ENCODE results near the gene CGB3.

The CGB3 gene

DNA sequence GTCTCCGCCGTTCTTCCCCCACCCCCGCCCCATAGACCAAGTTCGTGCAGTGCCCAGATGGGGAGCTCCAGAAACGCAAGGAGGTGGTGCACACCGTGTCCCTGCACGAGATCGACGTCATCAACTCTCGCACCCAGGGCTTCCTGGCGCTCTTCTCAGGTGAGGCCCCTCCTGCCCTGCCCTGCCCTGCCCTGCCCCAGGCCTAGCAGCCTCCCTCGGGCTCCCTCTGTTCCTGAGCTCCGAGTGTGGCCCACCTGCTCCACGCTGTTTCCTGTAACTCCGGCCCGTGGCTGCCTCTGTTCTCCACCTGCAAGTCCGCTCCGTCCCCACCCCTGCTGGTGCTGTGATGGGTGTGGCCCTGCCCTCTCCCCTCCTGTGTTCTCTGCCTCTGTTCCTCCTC lies 13.7 kb downstream of the CGB3 start:
- H3K4me3 ChIP-seq (ENCODE audit: low read depth, low read length) = no peak overlapping the region
- peaks cover 33 to 79% of the 10 kb centered on the region in 2 experiments; a peak in 2 of 3 replicates for H3K36me3 ChIP-seq (ENCODE audit: control insufficient read depth in 2 of 2, insufficient read depth in 1 of 2, low read length in 2 of 2)
- ChIA-PET POLR2A (interaction anchor here (1.3 to 2.5 kb wide), 2 partner anchors 10 to 17 kb away, joined by 3 to 7 read pairs; partner anchors contain the start of gene RUVBL2), CTCF (interaction anchor here (0.7 to 9.4 kb wide), 3 partner anchors 12 to 67 kb away, joined by 3 to 133 read pairs (median 6); partner anchors contain the start of genes GYS1 and RUVBL2)
- no peaks in the 10 kb centered on the region for H3K9me3 ChIP-seq (ENCODE audit: control insufficient read depth, insufficient read depth, low read depth, low read length)
- no peaks in the 10 kb centered on the region for H3K4me1 ChIP-seq (ENCODE audit: control insufficient read depth, insufficient read depth, low read length)
- H3K27ac ChIP-seq (ENCODE audit: extremely low read depth, low read depth, low read length) = no peak overlapping the region
- TF ChIP-seq HOXA7 (CRISPR knock-in tag; IDR thresholded peaks at IDR 0.05; ENCODE audit: borderline replicate concordance) = no peak
- TF ChIP-seq, protein P1, sequence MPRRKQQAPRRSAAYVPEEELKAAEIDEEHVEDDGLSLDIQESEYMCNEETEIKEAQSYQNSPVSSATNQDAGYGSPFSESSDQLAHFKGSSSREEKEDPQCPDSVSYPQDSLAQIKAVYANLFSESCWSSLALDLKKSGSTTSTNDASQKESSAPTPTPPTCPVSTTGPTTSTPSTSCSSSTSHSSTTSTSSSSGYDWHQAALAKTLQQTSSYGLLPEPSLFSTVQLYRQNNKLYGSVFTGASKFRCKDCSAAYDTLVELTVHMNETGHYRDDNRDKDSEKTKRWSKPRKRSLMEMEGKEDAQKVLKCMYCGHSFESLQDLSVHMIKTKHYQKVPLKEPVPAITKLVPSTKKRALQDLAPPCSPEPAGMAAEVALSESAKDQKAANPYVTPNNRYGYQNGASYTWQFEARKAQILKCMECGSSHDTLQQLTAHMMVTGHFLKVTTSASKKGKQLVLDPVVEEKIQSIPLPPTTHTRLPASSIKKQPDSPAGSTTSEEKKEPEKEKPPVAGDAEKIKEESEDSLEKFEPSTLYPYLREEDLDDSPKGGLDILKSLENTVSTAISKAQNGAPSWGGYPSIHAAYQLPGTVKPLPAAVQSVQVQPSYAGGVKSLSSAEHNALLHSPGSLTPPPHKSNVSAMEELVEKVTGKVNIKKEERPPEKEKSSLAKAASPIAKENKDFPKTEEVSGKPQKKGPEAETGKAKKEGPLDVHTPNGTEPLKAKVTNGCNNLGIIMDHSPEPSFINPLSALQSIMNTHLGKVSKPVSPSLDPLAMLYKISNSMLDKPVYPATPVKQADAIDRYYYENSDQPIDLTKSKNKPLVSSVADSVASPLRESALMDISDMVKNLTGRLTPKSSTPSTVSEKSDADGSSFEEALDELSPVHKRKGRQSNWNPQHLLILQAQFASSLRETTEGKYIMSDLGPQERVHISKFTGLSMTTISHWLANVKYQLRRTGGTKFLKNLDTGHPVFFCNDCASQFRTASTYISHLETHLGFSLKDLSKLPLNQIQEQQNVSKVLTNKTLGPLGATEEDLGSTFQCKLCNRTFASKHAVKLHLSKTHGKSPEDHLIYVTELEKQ (tag by site-specific recombination; IDR thresholded peaks at IDR 0.05; ENCODE audit: borderline replicate concordance) = no peak
- no peak for TF ChIP-seq BCL11A (tag by site-specific recombination; IDR thresholded peaks at IDR 0.05; ENCODE audit: low read depth)
- no peak for TF ChIP-seq ZSCAN23 (tag by site-specific recombination; IDR thresholded peaks at IDR 0.05)
- TF ChIP-seq, protein P2, sequence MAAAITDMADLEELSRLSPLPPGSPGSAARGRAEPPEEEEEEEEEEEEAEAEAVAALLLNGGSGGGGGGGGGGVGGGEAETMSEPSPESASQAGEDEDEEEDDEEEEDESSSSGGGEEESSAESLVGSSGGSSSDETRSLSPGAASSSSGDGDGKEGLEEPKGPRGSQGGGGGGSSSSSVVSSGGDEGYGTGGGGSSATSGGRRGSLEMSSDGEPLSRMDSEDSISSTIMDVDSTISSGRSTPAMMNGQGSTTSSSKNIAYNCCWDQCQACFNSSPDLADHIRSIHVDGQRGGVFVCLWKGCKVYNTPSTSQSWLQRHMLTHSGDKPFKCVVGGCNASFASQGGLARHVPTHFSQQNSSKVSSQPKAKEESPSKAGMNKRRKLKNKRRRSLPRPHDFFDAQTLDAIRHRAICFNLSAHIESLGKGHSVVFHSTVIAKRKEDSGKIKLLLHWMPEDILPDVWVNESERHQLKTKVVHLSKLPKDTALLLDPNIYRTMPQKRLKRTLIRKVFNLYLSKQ (tag by site-specific recombination; IDR thresholded peaks at IDR 0.05; ENCODE audit: borderline replicate concordance) = no peak
- no peak for TF ChIP-seq MYNN (tag by site-specific recombination; IDR thresholded peaks at IDR 0.05; ENCODE audit: borderline replicate concordance)
- TF ChIP-seq KLF1 (tag by site-specific recombination; IDR thresholded peaks at IDR 0.05) = peak; percentile 40; the same call in 1 of the 2 replicates
- TF ChIP-seq, protein P3, sequence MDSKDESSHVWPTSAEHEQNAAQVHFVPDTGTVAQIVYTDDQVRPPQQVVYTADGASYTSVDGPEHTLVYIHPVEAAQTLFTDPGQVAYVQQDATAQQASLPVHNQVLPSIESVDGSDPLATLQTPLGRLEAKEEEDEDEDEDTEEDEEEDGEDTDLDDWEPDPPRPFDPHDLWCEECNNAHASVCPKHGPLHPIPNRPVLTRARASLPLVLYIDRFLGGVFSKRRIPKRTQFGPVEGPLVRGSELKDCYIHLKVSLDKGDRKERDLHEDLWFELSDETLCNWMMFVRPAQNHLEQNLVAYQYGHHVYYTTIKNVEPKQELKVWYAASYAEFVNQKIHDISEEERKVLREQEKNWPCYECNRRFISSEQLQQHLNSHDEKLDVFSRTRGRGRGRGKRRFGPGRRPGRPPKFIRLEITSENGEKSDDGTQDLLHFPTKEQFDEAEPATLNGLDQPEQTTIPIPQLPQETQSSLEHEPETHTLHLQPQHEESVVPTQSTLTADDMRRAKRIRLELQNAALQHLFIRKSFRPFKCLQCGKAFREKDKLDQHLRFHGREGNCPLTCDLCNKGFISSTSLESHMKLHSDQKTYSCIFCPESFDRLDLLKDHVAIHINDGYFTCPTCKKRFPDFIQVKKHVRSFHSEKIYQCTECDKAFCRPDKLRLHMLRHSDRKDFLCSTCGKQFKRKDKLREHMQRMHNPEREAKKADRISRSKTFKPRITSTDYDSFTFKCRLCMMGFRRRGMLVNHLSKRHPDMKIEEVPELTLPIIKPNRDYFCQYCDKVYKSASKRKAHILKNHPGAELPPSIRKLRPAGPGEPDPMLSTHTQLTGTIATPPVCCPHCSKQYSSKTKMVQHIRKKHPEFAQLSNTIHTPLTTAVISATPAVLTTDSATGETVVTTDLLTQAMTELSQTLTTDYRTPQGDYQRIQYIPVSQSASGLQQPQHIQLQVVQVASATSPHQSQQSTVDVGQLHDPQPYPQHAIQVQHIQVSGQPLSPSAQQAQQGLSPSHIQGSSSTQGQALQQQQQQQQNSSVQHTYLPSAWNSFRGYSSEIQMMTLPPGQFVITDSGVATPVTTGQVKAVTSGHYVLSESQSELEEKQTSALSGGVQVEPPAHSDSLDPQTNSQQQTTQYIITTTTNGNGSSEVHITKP (tag by site-specific recombination; IDR thresholded peaks at IDR 0.05) = 0 out of 2 replicates have a peak, but pooled peaks have one; percentile 11
- TF ChIP-seq ZNF600 (tag by site-specific recombination; IDR thresholded peaks at IDR 0.05) = peak; percentile 45
- no peak for TF ChIP-seq ZNF621 (tag by site-specific recombination; IDR thresholded peaks at IDR 0.05)

DNA sequence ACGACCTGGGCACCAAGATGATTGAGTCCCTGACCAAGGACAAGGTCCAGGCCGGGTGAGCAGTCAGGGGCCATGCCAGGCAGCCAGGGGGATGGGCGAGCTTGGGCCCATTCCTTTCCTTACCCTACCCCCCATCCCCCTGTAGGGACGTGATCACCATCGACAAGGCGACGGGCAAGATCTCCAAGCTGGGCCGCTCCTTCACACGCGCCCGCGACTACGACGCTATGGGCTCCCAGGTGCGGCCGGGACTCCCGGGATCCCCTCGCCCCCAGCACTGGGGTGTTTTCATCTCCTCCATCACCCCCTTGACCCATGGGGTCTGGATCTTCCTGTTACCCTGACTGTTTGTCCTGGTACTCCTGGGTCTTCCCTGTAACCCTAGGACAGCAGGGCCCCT lies 14.3 kb downstream of the CGB3 start:
- POLR2A ChIA-PET = interaction anchor here (0.5 to 2.5 kb wide), 4 partner anchors 10 to 1316 kb away, joined by 3 to 7 read pairs (median 5); partner anchors contain the start of gene RUVBL2
- H3K36me3 ChIP-seq (ENCODE audit: control insufficient read depth in 2 of 2, insufficient read depth in 1 of 2, low read length in 2 of 2) = peaks cover 39 to 79% of the 10 kb centered on the region in 2 experiments
- TF ChIP-seq ZXDB (tag by site-specific recombination; IDR thresholded peaks at IDR 0.05) (no peak), ZNF433 (tag by site-specific recombination; IDR thresholded peaks at IDR 0.05; ENCODE audit: low read depth) (no peak), ZNF302 (tag by site-specific recombination; IDR thresholded peaks at IDR 0.05; ENCODE audit: low read depth) (no peak), ZNF707 (tag by site-specific recombination; IDR thresholded peaks at IDR 0.05) (no peak), ZNF571 (tag by site-specific recombination; IDR thresholded peaks at IDR 0.05) (no peak), ZNF658 (tag by site-specific recombination; IDR thresholded peaks at IDR 0.05) (no peak), TRIM28 (IDR thresholded peaks at IDR 0.05; ENCODE audit: borderline replicate concordance, low read length) (no peak), ZNF544 (tag by site-specific recombination; IDR thresholded peaks at IDR 0.05) (no peak)
- TF ChIP-seq, protein P4, sequence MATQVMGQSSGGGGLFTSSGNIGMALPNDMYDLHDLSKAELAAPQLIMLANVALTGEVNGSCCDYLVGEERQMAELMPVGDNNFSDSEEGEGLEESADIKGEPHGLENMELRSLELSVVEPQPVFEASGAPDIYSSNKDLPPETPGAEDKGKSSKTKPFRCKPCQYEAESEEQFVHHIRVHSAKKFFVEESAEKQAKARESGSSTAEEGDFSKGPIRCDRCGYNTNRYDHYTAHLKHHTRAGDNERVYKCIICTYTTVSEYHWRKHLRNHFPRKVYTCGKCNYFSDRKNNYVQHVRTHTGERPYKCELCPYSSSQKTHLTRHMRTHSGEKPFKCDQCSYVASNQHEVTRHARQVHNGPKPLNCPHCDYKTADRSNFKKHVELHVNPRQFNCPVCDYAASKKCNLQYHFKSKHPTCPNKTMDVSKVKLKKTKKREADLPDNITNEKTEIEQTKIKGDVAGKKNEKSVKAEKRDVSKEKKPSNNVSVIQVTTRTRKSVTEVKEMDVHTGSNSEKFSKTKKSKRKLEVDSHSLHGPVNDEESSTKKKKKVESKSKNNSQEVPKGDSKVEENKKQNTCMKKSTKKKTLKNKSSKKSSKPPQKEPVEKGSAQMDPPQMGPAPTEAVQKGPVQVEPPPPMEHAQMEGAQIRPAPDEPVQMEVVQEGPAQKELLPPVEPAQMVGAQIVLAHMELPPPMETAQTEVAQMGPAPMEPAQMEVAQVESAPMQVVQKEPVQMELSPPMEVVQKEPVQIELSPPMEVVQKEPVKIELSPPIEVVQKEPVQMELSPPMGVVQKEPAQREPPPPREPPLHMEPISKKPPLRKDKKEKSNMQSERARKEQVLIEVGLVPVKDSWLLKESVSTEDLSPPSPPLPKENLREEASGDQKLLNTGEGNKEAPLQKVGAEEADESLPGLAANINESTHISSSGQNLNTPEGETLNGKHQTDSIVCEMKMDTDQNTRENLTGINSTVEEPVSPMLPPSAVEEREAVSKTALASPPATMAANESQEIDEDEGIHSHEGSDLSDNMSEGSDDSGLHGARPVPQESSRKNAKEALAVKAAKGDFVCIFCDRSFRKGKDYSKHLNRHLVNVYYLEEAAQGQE (tag by site-specific recombination; IDR thresholded peaks at IDR 0.05) = no peak
- TF ChIP-seq, protein P5, sequence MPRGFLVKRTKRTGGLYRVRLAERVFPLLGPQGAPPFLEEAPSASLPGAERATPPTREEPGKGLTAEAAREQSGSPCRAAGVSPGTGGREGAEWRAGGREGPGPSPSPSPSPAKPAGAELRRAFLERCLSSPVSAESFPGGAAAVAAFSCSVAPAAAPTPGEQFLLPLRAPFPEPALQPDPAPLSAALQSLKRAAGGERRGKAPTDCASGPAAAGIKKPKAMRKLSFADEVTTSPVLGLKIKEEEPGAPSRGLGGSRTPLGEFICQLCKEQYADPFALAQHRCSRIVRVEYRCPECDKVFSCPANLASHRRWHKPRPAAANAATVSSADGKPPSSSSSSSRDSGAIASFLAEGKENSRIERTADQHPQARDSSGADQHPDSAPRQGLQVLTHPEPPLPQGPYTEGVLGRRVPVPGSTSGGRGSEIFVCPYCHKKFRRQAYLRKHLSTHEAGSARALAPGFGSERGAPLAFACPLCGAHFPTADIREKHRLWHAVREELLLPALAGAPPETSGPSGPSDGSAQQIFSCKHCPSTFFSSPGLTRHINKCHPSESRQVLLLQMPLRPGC (tag by site-specific recombination; IDR thresholded peaks at IDR 0.05) = no peak

More for the DNA sequence above, 14.3 kb downstream of the CGB3 start:
- H3K27ac ChIP-seq (ENCODE audit: extremely low read depth, low read depth, low read length) = no peak overlapping the region
- CTCF ChIA-PET = interaction anchor here (1.0 to 9.4 kb wide), 3 partner anchors 11 to 64 kb away, joined by 5 to 133 read pairs (median 6); partner anchors contain the start of genes GYS1 and RUVBL2
- H3K4me3 ChIP-seq (ENCODE audit: low read depth, low read length) = no peak overlapping the region
- no peaks in the 10 kb centered on the region for H3K4me1 ChIP-seq (ENCODE audit: control insufficient read depth, insufficient read depth, low read length)
- no peaks in the 10 kb centered on the region for H3K9me3 ChIP-seq (ENCODE audit: control insufficient read depth, insufficient read depth, low read depth, low read length)

Measured in HEK293 (cell line).